ENCODE data around the gene NETO1.

The NETO1 gene

DNA sequence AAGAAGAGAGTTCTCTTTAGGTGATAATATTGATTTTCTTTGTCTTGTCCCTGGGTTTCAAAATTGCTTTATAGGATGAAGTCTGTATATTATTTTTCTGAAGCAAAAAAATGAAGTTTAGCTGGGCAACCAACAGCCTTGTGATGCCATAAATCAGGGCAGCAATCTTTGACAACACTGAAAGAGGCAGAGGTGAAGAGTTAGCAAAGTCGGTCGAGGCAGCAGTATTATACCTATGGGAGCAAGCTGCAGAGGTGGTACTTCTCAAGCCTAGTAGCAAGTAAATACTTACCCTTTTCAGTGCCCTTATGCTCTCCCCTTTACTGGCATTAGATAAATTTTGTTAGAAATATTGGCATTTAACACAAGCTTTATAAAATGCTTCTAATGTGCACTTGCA lies 92.9 kb downstream of the NETO1 start:
- Histone ChIP-seq H3K27me3 (ENCODE audit: control insufficient read depth, insufficient read depth, low read length) (no peaks in the 10 kb centered on the region), H3K4me3 (ENCODE audit: low read depth, low read length) (no peak overlapping the region), H3K9me3 (ENCODE audit: control insufficient read depth, insufficient read depth, low read length) (no peaks in the 10 kb centered on the region), H3K36me3 (ENCODE audit: control insufficient read depth, insufficient read depth, low read length) (no peaks in the 10 kb centered on the region), H3K4me1 (ENCODE audit: control insufficient read depth, insufficient read depth, low read length) (no peaks in the 10 kb centered on the region), H3K9ac (ENCODE audit: low read depth, low read length) (no peak overlapping the region)

DNA sequence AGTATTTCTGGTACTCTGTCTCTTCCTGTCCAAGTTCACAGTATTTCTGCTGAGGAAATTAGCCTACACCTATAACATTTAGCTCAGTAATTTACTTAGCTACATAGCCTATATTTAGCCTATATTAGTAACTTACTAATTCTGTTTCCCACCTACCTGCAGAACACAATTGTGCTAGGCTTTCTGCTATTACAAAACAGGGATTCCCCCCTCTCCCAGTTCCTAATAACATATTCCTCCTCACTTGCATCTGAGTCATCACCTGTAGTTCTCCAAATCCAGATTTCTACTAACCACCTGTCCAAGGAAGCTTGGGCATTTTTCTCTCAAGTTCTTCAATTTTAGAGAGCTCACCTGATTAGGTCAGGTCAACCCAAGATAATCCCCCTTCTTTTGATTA lies 94.9 kb downstream of the NETO1 start:
- Histone ChIP-seq H3K9me3 (ENCODE audit: control insufficient read depth, insufficient read depth, low read length) (no peaks in the 10 kb centered on the region), H3K27me3 (ENCODE audit: control insufficient read depth, insufficient read depth, low read length) (no peaks in the 10 kb centered on the region)

DNA sequence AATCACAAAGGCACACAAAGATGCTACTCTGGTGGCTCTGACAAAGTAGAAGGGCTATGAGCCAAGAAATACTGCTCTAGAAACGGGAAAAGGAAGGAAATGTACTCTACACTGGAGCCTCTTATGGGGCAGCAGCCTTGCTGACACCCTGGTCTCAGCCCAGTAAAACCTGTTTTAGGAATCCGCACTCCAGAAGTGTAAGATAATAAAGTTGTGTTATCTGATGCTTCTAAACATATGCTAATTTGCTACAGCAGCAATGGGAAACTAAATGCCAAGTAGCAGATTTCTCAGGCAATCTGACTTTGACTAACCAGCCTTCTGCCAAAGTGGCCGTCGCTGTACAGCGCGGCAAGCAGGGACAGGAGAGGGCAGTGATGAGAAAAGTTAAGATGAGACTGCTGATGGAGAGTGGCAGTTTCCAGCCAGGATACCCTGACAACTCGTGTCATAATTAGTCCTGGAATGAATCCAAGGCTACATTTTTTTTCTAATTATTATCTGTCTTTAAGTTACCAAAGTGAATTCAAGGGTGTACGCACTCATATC lies 99.0 kb downstream of the NETO1 start:
- no peaks in the 10 kb centered on the region for H3K27me3 ChIP-seq (ENCODE audit: control insufficient read depth, insufficient read depth, low read length)
- no peaks in the 10 kb centered on the region for H3K9me3 ChIP-seq (ENCODE audit: control insufficient read depth, insufficient read depth, low read length)
- no peaks in the 10 kb centered on the region for H3K36me3 ChIP-seq (ENCODE audit: control insufficient read depth, insufficient read depth, low read length)
- no peak overlapping the region for H3K4me3 ChIP-seq (ENCODE audit: low read depth, low read length)
- no peaks in the 10 kb centered on the region for H3K4me1 ChIP-seq (ENCODE audit: control insufficient read depth, insufficient read depth, low read length)
- H3K9ac ChIP-seq (ENCODE audit: low read depth, low read length) = no peak overlapping the region

More for the DNA sequence above, 94.9 kb downstream of the NETO1 start:
- no peaks in the 10 kb centered on the region for H3K36me3 ChIP-seq (ENCODE audit: control insufficient read depth, insufficient read depth, low read length)
- no peak overlapping the region for H3K4me3 ChIP-seq (ENCODE audit: low read depth, low read length)
- H3K9ac ChIP-seq (ENCODE audit: low read depth, low read length) = no peak overlapping the region
- no peaks in the 10 kb centered on the region for H3K4me1 ChIP-seq (ENCODE audit: control insufficient read depth, insufficient read depth, low read length)

DNA sequence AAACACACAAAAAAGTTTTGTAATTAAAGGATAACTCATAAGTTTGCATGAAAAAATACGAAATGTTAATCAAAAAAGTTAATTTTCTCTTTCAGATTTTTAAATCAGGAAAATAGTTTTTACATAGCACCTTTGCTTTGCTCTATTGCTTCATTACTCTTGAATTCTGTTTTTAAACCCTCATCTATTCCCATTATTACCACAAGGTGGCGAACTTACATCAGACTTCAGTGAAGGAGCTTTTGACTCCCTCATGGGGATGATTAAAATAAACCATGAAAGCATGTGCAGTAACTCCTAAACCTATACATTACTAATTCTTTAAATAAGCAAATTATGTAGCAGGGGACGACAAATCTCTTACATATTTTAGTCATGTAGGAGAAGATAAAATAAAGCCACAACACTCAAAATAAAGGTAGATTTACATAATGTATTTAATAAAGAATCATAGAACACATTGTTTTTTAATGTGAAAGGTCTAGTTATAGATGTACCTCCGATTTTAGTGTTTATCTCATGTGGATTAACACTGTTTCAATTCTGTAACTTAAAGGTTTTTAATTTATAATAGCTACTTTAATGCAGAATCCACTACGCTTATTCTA lies 105.2 kb downstream of the NETO1 start:
- Histone ChIP-seq H3K4me3 (ENCODE audit: low read depth, low read length) (no peak overlapping the region), H3K27me3 (ENCODE audit: control insufficient read depth, insufficient read depth, low read length) (no peaks in the 10 kb centered on the region), H3K36me3 (ENCODE audit: control insufficient read depth, insufficient read depth, low read length) (no peaks in the 10 kb centered on the region), H3K9me3 (ENCODE audit: control insufficient read depth, insufficient read depth, low read length) (no peaks in the 10 kb centered on the region), H3K9ac (ENCODE audit: low read depth, low read length) (no peak overlapping the region), H3K4me1 (ENCODE audit: control insufficient read depth, insufficient read depth, low read length) (no peaks in the 10 kb centered on the region)

DNA sequence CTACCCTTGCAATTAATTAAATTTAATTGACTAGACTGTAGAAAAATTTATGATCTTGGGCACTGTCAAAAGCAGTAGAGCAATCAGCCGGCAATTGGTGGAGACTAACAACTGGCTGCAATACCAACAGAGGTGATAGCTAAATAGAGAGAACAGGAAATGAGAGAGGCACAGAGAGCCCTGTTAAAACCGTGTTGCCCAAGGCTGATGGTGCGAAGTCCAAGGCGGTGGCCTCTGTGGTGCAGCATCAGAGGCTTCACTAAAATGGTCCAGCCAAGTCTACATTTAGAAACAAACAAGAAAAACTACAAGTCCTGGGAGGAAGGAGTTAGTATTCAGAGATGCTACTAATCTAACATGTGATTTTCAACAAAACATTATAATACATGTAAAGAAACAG lies 115.6 kb downstream of the NETO1 start:
- Histone ChIP-seq H3K9ac (ENCODE audit: low read depth, low read length) (no peak overlapping the region), H3K9me3 (ENCODE audit: control insufficient read depth, insufficient read depth, low read length) (no peaks in the 10 kb centered on the region), H3K36me3 (ENCODE audit: control insufficient read depth, insufficient read depth, low read length) (no peaks in the 10 kb centered on the region), H3K4me1 (ENCODE audit: control insufficient read depth, insufficient read depth, low read length) (no peaks in the 10 kb centered on the region), H3K27me3 (ENCODE audit: control insufficient read depth, insufficient read depth, low read length) (no peaks in the 10 kb centered on the region), H3K4me3 (ENCODE audit: low read depth, low read length) (no peak overlapping the region)

DNA sequence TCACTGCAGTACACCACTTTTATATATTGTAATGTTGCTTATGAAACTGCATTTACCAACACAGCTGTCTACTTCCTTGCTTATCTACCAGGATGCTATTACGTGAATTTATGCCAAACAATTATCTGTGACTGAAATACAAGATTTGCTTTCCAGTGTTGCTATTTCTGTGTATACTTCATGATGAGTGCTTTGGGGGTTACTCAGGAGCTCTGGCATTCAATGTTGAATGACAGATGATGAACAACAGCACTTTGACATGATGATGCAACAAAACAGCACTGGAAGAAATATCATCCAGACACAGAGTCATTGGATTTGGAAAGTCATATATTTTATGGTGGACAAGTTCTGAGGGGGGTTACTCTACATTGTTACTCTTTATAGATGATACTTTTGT lies 125.8 kb downstream of the NETO1 start:
- Histone ChIP-seq H3K9me3 (ENCODE audit: control insufficient read depth, insufficient read depth, low read length) (no peaks in the 10 kb centered on the region), H3K4me1 (ENCODE audit: control insufficient read depth, insufficient read depth, low read length) (peaks cover 6% of the 10 kb centered on the region), H3K4me3 (ENCODE audit: low read depth, low read length) (no peak overlapping the region)

DNA sequence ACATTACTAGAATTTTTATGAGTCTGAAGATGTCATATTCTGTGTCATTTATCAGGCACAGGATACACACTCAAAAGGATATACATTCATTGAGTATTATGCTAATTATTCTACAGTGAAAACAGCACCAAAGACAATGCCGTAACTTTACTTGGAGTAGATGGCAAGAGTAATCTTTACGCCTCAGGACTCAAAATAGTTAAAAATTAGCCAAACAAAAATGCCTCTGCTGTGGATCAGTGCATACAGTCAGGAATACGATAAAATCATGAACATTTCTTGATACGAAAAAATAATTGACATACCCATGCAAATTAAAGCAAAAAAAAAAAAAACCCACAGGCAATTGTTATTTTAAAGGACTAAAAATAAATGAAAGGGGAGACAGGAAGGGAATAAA lies 129.7 kb downstream of the NETO1 start:
- H3K4me1 ChIP-seq (ENCODE audit: control insufficient read depth, insufficient read depth, low read length) = peaks cover 6% of the 10 kb centered on the region
- no peak overlapping the region for H3K4me3 ChIP-seq (ENCODE audit: low read depth, low read length)
- H3K36me3 ChIP-seq (ENCODE audit: control insufficient read depth, insufficient read depth, low read length) = no peaks in the 10 kb centered on the region
- H3K9me3 ChIP-seq (ENCODE audit: control insufficient read depth, insufficient read depth, low read length) = no peaks in the 10 kb centered on the region
- no peak overlapping the region for H3K9ac ChIP-seq (ENCODE audit: low read depth, low read length)
- H3K27me3 ChIP-seq (ENCODE audit: control insufficient read depth, insufficient read depth, low read length) = no peaks in the 10 kb centered on the region

More for the DNA sequence above, 125.8 kb downstream of the NETO1 start:
- no peak overlapping the region for H3K9ac ChIP-seq (ENCODE audit: low read depth, low read length)
- H3K36me3 ChIP-seq (ENCODE audit: control insufficient read depth, insufficient read depth, low read length) = no peaks in the 10 kb centered on the region
- no peaks in the 10 kb centered on the region for H3K27me3 ChIP-seq (ENCODE audit: control insufficient read depth, insufficient read depth, low read length)

DNA sequence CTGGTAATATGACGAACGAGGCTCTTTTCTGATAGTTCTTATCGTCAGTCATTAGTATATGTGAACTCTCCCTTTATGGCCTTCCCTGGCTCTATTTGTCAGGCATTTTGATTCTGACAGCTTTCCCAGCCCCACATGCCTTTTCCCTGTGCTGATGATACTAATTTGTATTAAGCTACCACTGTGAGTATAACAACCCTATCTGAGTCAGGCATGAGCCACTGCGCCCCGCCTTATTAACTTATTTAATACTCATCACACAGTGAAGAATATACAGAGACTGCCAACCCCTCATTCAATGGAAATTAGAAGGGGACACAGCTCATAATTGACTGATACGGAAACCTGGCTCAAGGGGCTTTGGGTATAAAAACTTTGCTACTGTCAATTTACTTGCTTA lies 140.0 kb downstream of the NETO1 start:
- no peaks in the 10 kb centered on the region for H3K27me3 ChIP-seq (ENCODE audit: control insufficient read depth, insufficient read depth, low read length)
- no peaks in the 10 kb centered on the region for H3K36me3 ChIP-seq (ENCODE audit: control insufficient read depth, insufficient read depth, low read length)
- H3K4me1 ChIP-seq (ENCODE audit: control insufficient read depth, insufficient read depth, low read length) = no peaks in the 10 kb centered on the region
- no peaks in the 10 kb centered on the region for H3K9me3 ChIP-seq (ENCODE audit: control insufficient read depth, insufficient read depth, low read length)
- H3K4me3 ChIP-seq (ENCODE audit: low read depth, low read length) = no peak overlapping the region
- no peak overlapping the region for H3K9ac ChIP-seq (ENCODE audit: low read depth, low read length)

DNA sequence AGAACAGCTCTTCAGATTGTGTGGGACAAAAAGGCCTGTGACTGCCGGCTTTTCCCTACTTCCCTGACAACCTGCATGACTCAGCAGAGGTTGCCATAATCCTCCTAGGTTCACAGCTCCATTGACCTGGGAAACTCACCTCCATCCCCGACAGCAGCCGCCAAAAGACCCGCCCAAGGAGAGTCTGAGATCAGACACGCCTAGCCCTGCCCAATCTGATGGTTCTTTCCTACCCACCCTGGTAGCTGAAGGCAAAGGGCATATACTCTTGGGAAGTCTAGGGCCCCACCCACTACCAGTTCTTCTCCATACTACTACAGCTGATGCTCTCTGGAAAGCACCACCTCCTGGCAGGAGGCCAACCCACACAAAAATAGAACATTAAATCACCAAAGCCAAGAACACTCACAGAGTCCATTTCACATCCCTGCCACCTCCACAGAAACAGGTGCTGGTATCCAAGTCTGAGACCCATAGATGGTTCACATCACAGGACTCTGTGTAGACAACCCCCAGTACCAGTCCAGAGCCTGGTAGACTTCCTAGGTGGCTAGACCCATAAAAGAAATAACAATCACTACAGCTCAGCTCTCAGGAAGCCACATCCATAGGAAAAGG lies 140.6 kb downstream of the NETO1 start:
- Histone ChIP-seq H3K27me3 (ENCODE audit: control insufficient read depth, insufficient read depth, low read length) (no peaks in the 10 kb centered on the region), H3K9me3 (ENCODE audit: control insufficient read depth, insufficient read depth, low read length) (no peaks in the 10 kb centered on the region), H3K9ac (ENCODE audit: low read depth, low read length) (no peak overlapping the region), H3K36me3 (ENCODE audit: control insufficient read depth, insufficient read depth, low read length) (no peaks in the 10 kb centered on the region), H3K4me1 (ENCODE audit: control insufficient read depth, insufficient read depth, low read length) (no peaks in the 10 kb centered on the region), H3K4me3 (ENCODE audit: low read depth, low read length) (no peak overlapping the region)

DNA sequence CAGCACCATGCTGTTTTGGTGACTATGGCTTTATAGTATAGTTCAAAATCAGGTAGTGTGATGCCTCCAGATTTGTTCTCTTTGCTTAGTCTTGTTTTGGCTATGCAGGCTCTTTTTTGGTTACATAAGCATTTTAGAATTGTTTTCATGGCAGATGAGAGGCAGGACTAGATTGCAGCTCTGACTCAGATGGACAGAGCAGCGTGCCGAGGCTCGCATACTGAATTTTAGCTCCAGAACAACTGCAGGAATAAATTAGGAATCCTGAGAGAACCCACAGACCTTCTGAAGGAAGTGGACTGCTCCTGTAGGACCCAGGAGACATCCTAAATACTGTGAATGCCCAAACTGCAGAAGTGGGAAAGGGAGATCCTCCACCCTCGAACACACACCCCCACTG lies 141.6 kb downstream of the NETO1 start:
- Histone ChIP-seq H3K27me3 (ENCODE audit: control insufficient read depth, insufficient read depth, low read length) (no peaks in the 10 kb centered on the region), H3K36me3 (ENCODE audit: control insufficient read depth, insufficient read depth, low read length) (no peaks in the 10 kb centered on the region), H3K4me1 (ENCODE audit: control insufficient read depth, insufficient read depth, low read length) (no peaks in the 10 kb centered on the region), H3K9ac (ENCODE audit: low read depth, low read length) (no peak overlapping the region), H3K4me3 (ENCODE audit: low read depth, low read length) (no peak overlapping the region), H3K9me3 (ENCODE audit: control insufficient read depth, insufficient read depth, low read length) (no peaks in the 10 kb centered on the region)

DNA sequence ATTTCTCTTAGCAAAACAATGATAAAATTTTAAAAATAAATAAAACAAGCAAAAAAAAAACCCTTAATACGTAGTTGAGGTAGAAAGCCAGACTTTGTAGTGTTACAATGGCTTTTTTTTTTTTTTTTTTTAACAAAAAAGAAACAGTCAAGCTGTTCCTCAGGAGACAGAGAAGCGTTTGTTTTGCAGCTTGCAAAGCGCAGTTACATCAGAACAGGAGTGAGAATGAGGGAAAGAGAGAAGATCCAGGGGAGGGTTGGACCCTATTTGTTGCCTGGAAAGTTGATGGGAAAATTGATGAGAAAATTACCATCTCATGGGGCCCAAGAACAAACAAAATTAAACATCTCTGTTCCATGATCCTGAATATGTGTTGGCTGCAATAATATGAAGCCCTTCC lies 146.5 kb downstream of the NETO1 start:
- Histone ChIP-seq H3K27me3 (ENCODE audit: control insufficient read depth, insufficient read depth, low read length) (no peaks in the 10 kb centered on the region), H3K4me1 (ENCODE audit: control insufficient read depth, insufficient read depth, low read length) (no peaks in the 10 kb centered on the region), H3K4me3 (ENCODE audit: low read depth, low read length) (no peak overlapping the region), H3K9ac (ENCODE audit: low read depth, low read length) (no peak overlapping the region), H3K9me3 (ENCODE audit: control insufficient read depth, insufficient read depth, low read length) (no peaks in the 10 kb centered on the region), H3K36me3 (ENCODE audit: control insufficient read depth, insufficient read depth, low read length) (no peaks in the 10 kb centered on the region)

DNA sequence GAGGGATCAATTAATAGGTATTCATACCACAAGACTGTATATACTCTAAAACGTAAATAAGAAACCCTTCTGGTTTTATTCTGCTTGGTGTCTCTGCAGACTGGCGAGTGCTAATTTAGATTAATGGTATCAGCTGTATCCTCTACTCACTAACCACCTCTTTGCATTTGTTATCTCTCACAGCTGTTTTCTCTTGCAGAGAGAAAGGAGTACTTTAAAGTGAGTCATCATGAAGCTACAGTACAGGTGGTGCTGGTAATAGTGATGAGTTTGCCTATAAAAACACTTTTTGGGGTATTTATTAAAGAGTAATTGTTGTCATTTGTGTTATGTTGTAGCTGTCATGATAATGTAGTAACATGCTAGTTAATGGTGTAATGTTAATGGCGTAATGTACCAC lies 147.7 kb downstream of the NETO1 start:
- no peak overlapping the region for H3K9ac ChIP-seq (ENCODE audit: low read depth, low read length)
- H3K4me3 ChIP-seq (ENCODE audit: low read depth, low read length) = no peak overlapping the region
- no peaks in the 10 kb centered on the region for H3K9me3 ChIP-seq (ENCODE audit: control insufficient read depth, insufficient read depth, low read length)
- no peaks in the 10 kb centered on the region for H3K4me1 ChIP-seq (ENCODE audit: control insufficient read depth, insufficient read depth, low read length)
- no peaks in the 10 kb centered on the region for H3K36me3 ChIP-seq (ENCODE audit: control insufficient read depth, insufficient read depth, low read length)
- H3K27me3 ChIP-seq (ENCODE audit: control insufficient read depth, insufficient read depth, low read length) = no peaks in the 10 kb centered on the region
